ENCODE results near the gene KAZN. TPM values are rescaled to one million over a fixed set of nuclear protein-coding genes. Genes with fewer than 3 reads are reported as not detected.

KAZN gene
- polyA plus RNA-seq, 1 of the 3 experiments (the other 2 are of a cell fraction), result 6.8 TPM

DNA sequence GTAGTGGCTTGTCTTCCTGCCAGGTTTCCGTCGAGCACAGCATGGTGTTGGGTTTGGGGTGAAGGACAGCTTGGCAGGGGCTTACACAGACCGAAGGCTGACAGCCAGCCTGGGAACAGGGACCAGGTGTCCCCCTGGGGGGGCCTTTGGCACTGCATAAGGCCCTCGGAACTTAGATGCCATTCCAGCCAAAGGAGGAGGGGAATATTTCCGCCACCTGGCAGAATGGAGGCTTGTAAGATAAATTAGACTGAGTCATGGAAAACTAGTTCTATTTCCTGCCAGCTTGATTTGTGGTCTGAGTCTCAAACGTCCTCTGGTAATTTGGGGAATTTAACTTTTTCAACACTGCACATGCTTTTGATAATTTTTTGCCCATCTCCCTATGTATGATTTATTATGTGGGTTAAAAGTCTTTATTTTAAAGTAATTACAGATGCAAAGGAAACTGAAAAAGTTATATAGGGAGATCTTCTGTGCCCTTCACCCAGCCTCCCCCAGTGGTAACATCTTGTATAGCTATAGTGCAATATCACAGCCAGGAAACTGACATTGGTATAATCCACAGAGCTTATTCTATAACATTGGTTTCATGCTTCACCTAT is 543.6 kb downstream of the KAZN start (continued):
- TF ChIP-seq, protein P1, sequence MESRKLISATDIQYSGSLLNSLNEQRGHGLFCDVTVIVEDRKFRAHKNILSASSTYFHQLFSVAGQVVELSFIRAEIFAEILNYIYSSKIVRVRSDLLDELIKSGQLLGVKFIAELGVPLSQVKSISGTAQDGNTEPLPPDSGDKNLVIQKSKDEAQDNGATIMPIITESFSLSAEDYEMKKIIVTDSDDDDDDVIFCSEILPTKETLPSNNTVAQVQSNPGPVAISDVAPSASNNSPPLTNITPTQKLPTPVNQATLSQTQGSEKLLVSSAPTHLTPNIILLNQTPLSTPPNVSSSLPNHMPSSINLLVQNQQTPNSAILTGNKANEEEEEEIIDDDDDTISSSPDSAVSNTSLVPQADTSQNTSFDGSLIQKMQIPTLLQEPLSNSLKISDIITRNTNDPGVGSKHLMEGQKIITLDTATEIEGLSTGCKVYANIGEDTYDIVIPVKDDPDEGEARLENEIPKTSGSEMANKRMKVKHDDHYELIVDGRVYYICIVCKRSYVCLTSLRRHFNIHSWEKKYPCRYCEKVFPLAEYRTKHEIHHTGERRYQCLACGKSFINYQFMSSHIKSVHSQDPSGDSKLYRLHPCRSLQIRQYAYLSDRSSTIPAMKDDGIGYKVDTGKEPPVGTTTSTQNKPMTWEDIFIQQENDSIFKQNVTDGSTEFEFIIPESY (IDR thresholded peaks at IDR 0.05; ENCODE audit: borderline replicate concordance, low read depth), result no peak
- TF ChIP-seq RXRA (IDR thresholded peaks at IDR 0.05; ENCODE audit: borderline replicate concordance, low read depth), result peak; percentile 49; the same call in 1 of the 2 replicates

DNA sequence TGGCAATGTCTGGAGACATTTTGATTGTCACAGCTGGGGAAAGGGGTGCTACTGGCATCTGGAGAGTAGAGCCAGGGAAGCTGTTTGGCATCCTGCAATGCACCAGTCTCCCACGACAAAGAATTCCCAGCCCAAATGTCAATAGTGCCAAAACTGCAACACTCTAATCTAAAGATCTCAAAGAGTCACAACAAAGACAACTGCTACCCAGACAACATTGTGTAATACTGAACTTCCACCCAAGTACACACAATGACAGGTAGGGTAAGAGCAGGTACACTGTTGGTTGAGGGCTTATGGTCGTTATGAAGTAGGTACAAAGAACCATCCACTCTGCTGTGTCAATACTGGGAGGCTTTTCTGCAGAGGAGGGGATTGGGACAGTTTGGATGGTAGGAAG is 546.8 kb downstream of the KAZN start:
- no peak overlapping the region for H3K9ac ChIP-seq
- H3K27me3 ChIP-seq (ENCODE audit: insufficient read depth), result no peaks in the 10 kb centered on the region
- H3K79me2 ChIP-seq (ENCODE audit: insufficient read depth), result no peaks in the 10 kb centered on the region
- no peaks in the 10 kb centered on the region for H3K36me3 ChIP-seq (replicated peaks in 1 of 2; ENCODE audit: control insufficient read depth in 1 of 2, insufficient read depth in 2 of 2, low read length in 1 of 2)
- H3K4me1 ChIP-seq (ENCODE audit: control insufficient read depth in 1 of 2, insufficient read depth in 2 of 2, low read depth in 1 of 2, low read length in 1 of 2), result peaks cover 0 to 50% of the 10 kb centered on the region in 2 experiments; a peak in 2 of 4 replicates
- no peaks in the 10 kb centered on the region for H3K9me3 ChIP-seq
- H3K4me3 ChIP-seq (ENCODE audit: low read depth in 2 of 2, low read length in 1 of 2), result no peak overlapping the region
- H4K20me1 ChIP-seq (ENCODE audit: insufficient read depth), result no peaks in the 10 kb centered on the region
- TF ChIP-seq FOXJ3 (CRISPR knock-in tag; IDR thresholded peaks at IDR 0.05), result no peak
- TF ChIP-seq, protein P2, sequence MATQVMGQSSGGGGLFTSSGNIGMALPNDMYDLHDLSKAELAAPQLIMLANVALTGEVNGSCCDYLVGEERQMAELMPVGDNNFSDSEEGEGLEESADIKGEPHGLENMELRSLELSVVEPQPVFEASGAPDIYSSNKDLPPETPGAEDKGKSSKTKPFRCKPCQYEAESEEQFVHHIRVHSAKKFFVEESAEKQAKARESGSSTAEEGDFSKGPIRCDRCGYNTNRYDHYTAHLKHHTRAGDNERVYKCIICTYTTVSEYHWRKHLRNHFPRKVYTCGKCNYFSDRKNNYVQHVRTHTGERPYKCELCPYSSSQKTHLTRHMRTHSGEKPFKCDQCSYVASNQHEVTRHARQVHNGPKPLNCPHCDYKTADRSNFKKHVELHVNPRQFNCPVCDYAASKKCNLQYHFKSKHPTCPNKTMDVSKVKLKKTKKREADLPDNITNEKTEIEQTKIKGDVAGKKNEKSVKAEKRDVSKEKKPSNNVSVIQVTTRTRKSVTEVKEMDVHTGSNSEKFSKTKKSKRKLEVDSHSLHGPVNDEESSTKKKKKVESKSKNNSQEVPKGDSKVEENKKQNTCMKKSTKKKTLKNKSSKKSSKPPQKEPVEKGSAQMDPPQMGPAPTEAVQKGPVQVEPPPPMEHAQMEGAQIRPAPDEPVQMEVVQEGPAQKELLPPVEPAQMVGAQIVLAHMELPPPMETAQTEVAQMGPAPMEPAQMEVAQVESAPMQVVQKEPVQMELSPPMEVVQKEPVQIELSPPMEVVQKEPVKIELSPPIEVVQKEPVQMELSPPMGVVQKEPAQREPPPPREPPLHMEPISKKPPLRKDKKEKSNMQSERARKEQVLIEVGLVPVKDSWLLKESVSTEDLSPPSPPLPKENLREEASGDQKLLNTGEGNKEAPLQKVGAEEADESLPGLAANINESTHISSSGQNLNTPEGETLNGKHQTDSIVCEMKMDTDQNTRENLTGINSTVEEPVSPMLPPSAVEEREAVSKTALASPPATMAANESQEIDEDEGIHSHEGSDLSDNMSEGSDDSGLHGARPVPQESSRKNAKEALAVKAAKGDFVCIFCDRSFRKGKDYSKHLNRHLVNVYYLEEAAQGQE (IDR thresholded peaks at IDR 0.05; ENCODE audit: low read depth, low read length), result no peak
- TF ChIP-seq FOSL2 (IDR thresholded peaks at IDR 0.05; ENCODE audit: borderline replicate concordance, low read depth), result no peak
- no peak for TF ChIP-seq RAD21 (IDR thresholded peaks at IDR 0.05; ENCODE audit: low read length)
- no peak for TF ChIP-seq JUND (IDR thresholded peaks at IDR 0.05)
- no peak overlapping the region for H2AFZ ChIP-seq (ENCODE audit: low read depth)
- ChIA-PET POLR2A (interaction anchor here (1.1 to 6.9 kb wide), 2 partner anchors 7 to 34 kb away, joined by 3 to 88 read pairs; partner anchors contain the start of gene TMEM51), CTCF (interaction anchor here (1.1 to 3.3 kb wide), 3 partner anchors 43 to 159 kb away, joined by 4 to 14 read pairs (median 4); no protein-coding TSS in a partner anchor)
- WGBS (ENCODE audit: low lambda C conversion rate), result 66% methylated on average over 2 of the region's 2 CpGs
- H3K4me2 ChIP-seq, result no peak overlapping the region
- no peaks in the 10 kb centered on the region for H3F3A ChIP-seq (replicated peaks; ENCODE audit: insufficient read depth)
- no peak for DNase-seq
- no peak overlapping the region; a peak in 1 of 4 replicates for H3K27ac ChIP-seq (ENCODE audit: low read depth in 2 of 2, low read length in 1 of 2)
- no peaks in the 10 kb centered on the region for H3K9me2 ChIP-seq

DNA sequence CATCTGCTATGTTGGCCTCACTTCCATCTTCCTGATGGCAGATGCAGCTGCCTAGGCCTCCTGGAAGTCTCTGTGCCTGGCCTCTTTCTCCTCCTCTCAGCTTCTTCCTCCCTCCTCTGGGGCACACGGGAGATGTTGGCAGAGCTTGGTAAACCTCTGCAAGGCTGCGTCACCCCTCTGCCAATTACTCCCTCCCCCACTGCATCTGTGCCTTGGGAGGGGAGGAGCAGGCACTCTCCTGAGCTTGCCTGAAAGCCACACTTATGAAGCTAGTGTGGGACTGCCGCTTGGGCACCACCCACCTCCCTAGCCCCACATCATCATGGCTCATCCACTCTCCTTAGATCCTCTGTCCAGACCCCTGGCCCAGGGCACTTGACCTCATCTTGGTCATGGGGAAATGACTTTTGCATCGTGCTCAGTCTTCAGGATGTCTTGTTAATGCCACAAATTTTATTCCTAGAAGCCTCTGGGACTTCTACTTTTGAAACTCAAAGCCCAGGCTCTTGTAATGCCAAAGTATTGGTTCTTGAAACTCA is 547.7 kb downstream of the KAZN start:
- Histone ChIP-seq H3K27me3 (ENCODE audit: insufficient read depth) (no peaks in the 10 kb centered on the region), H3K9me2 (no peaks in the 10 kb centered on the region), H3K4me1 (ENCODE audit: control insufficient read depth in 1 of 2, insufficient read depth in 2 of 2, low read depth in 1 of 2, low read length in 1 of 2) (peaks cover 0 to 50% of the 10 kb centered on the region in 2 experiments; a peak in 2 of 4 replicates), H4K20me1 (ENCODE audit: insufficient read depth) (no peaks in the 10 kb centered on the region), H3K9me3 (no peaks in the 10 kb centered on the region), H3K9ac (no peak overlapping the region), H3K4me2 (no peak overlapping the region), H3K36me3 (replicated peaks in 1 of 2; ENCODE audit: control insufficient read depth in 1 of 2, insufficient read depth in 2 of 2, low read length in 1 of 2) (no peaks in the 10 kb centered on the region), H2AFZ (ENCODE audit: low read depth) (no peak overlapping the region), H3K27ac (ENCODE audit: low read depth in 2 of 2, low read length in 1 of 2) (peak overlapping the region in 1 of 2 experiments; percentile 11; a peak in 1 of 4 replicates), H3F3A (replicated peaks; ENCODE audit: insufficient read depth) (no peaks in the 10 kb centered on the region), H3K79me2 (ENCODE audit: insufficient read depth) (no peaks in the 10 kb centered on the region), H3K4me3 (ENCODE audit: low read depth in 2 of 2, low read length in 1 of 2) (no peak overlapping the region)
- ChIA-PET POLR2A (no interaction called here), CTCF (interaction anchor here (0.6 kb wide), 1 partner anchor 54 kb away, joined by 3 read pairs; no protein-coding TSS in a partner anchor)
- DNase-seq, result no peak
- WGBS (ENCODE audit: low lambda C conversion rate), result 85% methylated on average over 4 of the region's 4 CpGs
- no peak for TF ChIP-seq RAD21 (IDR thresholded peaks at IDR 0.05; ENCODE audit: low read length)
- TF ChIP-seq, protein P3, sequence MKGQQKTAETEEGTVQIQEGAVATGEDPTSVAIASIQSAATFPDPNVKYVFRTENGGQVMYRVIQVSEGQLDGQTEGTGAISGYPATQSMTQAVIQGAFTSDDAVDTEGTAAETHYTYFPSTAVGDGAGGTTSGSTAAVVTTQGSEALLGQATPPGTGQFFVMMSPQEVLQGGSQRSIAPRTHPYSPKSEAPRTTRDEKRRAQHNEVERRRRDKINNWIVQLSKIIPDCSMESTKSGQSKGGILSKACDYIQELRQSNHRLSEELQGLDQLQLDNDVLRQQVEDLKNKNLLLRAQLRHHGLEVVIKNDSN (IDR thresholded peaks at IDR 0.05; ENCODE audit: borderline replicate concordance, low read depth), result no peak
- TF ChIP-seq GABPA (IDR thresholded peaks at IDR 0.05; ENCODE audit: low read depth), result no peak
- no peak for TF ChIP-seq RFX5 (IDR thresholded peaks at IDR 0.05; ENCODE audit: low read length)
- no peak for TF ChIP-seq MXI1 (IDR thresholded peaks at IDR 0.05; ENCODE audit: low read depth, low read length)
- TF ChIP-seq, protein P1 (IDR thresholded peaks at IDR 0.05; ENCODE audit: borderline replicate concordance, low read depth), result no peak
- no peak for TF ChIP-seq CHD2 (IDR thresholded peaks at IDR 0.05; ENCODE audit: low read length, partially characterized antibody)
- TF ChIP-seq, protein P4, sequence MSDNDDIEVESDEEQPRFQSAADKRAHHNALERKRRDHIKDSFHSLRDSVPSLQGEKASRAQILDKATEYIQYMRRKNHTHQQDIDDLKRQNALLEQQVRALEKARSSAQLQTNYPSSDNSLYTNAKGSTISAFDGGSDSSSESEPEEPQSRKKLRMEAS (IDR thresholded peaks at IDR 0.05; ENCODE audit: low read depth), result no peak
- no peak for TF ChIP-seq FOSL2 (IDR thresholded peaks at IDR 0.05; ENCODE audit: borderline replicate concordance, low read depth)
- no peak for TF ChIP-seq JUND (IDR thresholded peaks at IDR 0.05)
- TF ChIP-seq TEAD4 (IDR thresholded peaks at IDR 0.05; ENCODE audit: borderline replicate concordance, insufficient read depth), result no peak
